CD14-positive monocyte (primary cell): ENCODE data around the gene CA5B. TPM values are rescaled to one million over a fixed set of nuclear protein-coding genes. Genes with fewer than 3 reads are reported as not detected.

ENCODE experiments used
- DNase-seq, 3 donors: peaks; one replicate each; pipeline ENCODE4 v3.0.0-alpha.2; 2011 to 2022
- H2AFZ ChIP-seq: 2 replicates; pipeline ENCODE4 v1.6.0; 2012; ENCODE audit warnings: mild to moderate bottlenecking, low read depth, low read length, inconsistent platforms; ENCODE audit not compliant: insufficient read depth, poor library complexity, severe bottlenecking
- H3K27ac ChIP-seq, 2 donors: 1 replicate in 1 of 2; 2 replicates in 1 of 2; pipeline ENCODE4 v1.5.1; 2012 to 2013; ENCODE audit warnings: low read length in 2 of 2, control low read depth in 1 of 2, inconsistent platforms in 1 of 2, low read depth in 1 of 2, mild to moderate bottlenecking in 1 of 2
- H3K27me3 ChIP-seq, 2 donors: one replicate each; pipeline versions ENCODE4 v1.6.0 to v1.6.1; 2011 to 2013; ENCODE audit warnings: low read length in 2 of 2; ENCODE audit not compliant: control insufficient read depth in 2 of 2, insufficient read depth in 2 of 2
- H3K36me3 ChIP-seq, 2 donors: replicated peaks in 1 of 2; 1 replicate in 1 of 2; 2 replicates in 1 of 2; pipeline versions ENCODE4 v1.5.1 to v1.6.1; 2012 to 2013; ENCODE audit warnings: low read length in 2 of 2, control low read depth in 1 of 2, inconsistent platforms in 1 of 2, mild to moderate bottlenecking in 1 of 2; ENCODE audit not compliant: insufficient read depth in 2 of 2, control insufficient read depth in 1 of 2
- H3K4me1 ChIP-seq, 2 donors: 1 replicate in 1 of 2; 2 replicates in 1 of 2; pipeline versions ENCODE4 v1.5.1 to v1.6.1; 2012 to 2013; ENCODE audit warnings: low read length in 2 of 2, control low read depth in 1 of 2, inconsistent platforms in 1 of 2, mild to moderate bottlenecking in 1 of 2, moderate library complexity in 1 of 2; ENCODE audit not compliant: insufficient read depth in 2 of 2, control insufficient read depth in 1 of 2
- H3K4me2 ChIP-seq: replicated peaks from 2 replicates; pipeline ENCODE3; 2012; ENCODE audit warnings: low read length, moderate library complexity, mild to moderate bottlenecking; ENCODE audit not compliant: poor library complexity, severe bottlenecking; ENCODE audit errors: extremely low read depth
- H3K4me3 ChIP-seq, 3 experiments: fragments of 200-600 bp in 1 of 3; sonication (generic) in 1 of 3; replicated peaks in 1 of 3; 1 replicate in 2 of 3; 2 replicates in 1 of 3; pipeline ENCODE4 v1.5.1; 2011 to 2013; ENCODE audit warnings: low read length in 3 of 3, mild to moderate bottlenecking in 3 of 3, control low read depth in 2 of 3, low read depth in 2 of 3, inconsistent platforms in 1 of 3, moderate library complexity in 1 of 3
- H3K79me2 ChIP-seq: 2 replicates; pipeline ENCODE4 v1.6.0; 2012; ENCODE audit warnings: mild to moderate bottlenecking, control low read depth, inconsistent platforms, low read length, moderate library complexity; ENCODE audit not compliant: insufficient read depth
- H3K9ac ChIP-seq: 2 replicates; pipeline ENCODE4 v1.6.0; 2017; ENCODE audit warnings: low read length, mild to moderate bottlenecking; ENCODE audit not compliant: insufficient read depth, poor library complexity, severe bottlenecking
- H3K9me3 ChIP-seq, 2 donors: replicated peaks in 1 of 2; 1 replicate in 1 of 2; 2 replicates in 1 of 2; pipeline versions ENCODE4 v1.5.1 to v1.6.1; 2012 to 2013; ENCODE audit warnings: low read length in 2 of 2, control low read depth in 1 of 2; ENCODE audit not compliant: control insufficient read depth in 1 of 2, insufficient read depth in 1 of 2
- H4K20me1 ChIP-seq: 2 replicates; pipeline ENCODE4 v1.6.0; 2012; ENCODE audit warnings: mild to moderate bottlenecking, low read length, control low read depth, moderate library complexity; ENCODE audit not compliant: insufficient read depth
- H3K27ac Mint-ChIP-seq, 7 donors: one replicate each; pipeline ENCODE4 v1.8.0; 2020; ENCODE audit warnings: mild to moderate bottlenecking in 7 of 7, mixed read lengths in 7 of 7, moderate library complexity in 6 of 7, inconsistent platforms in 2 of 7
- H3K27me3 Mint-ChIP-seq, 3 donors: one replicate each; pipeline ENCODE4 v1.8.0; 2021 to 2022; ENCODE audit warnings: low read depth in 3 of 3, mild to moderate bottlenecking in 3 of 3, mixed read lengths in 3 of 3, moderate library complexity in 3 of 3, inconsistent platforms in 1 of 3
- H3K36me3 Mint-ChIP-seq, 2 donors: one replicate each; pipeline ENCODE4 v1.8.0; 2020; ENCODE audit warnings: mixed read lengths in 2 of 2, inconsistent platforms in 1 of 2, mild to moderate bottlenecking in 1 of 2
- H3K4me1 Mint-ChIP-seq: one replicate; pipeline ENCODE4 v1.8.0; 2020; ENCODE audit warnings: mild to moderate bottlenecking, mixed read lengths
- H3K4me3 Mint-ChIP-seq, 2 donors: one replicate each; pipeline ENCODE4 v1.8.0; 2020; ENCODE audit warnings: mild to moderate bottlenecking in 2 of 2, mixed read lengths in 2 of 2, moderate library complexity in 1 of 2
- H3K9me3 Mint-ChIP-seq, 7 donors: one replicate each; pipeline ENCODE4 v1.8.0; 2020 to 2022; ENCODE audit warnings: mixed read lengths in 7 of 7, mild to moderate bottlenecking in 6 of 7, moderate library complexity in 6 of 7, inconsistent platforms in 2 of 7
- CTCF ChIP-seq: fragments of 200-600 bp; IDR thresholded peaks from one replicate; pipeline ENCODE4 v1.8.0; 2022; ENCODE audit warnings: antibody characterized with exemption, mild to moderate bottlenecking
- whole genome bisulfite sequencing: methylation state at CpG from one replicate; pipeline ENCODE4 v1.1.5; 2013; ENCODE audit warnings: missing lambda C conversion rate; ENCODE audit not compliant: insufficient coverage; 5-methylcytosine and 5-hydroxymethylcytosine counted together
- intact Hi-C, 2 donors: fragments of 100-400 bp; cut with micrococcal nuclease; formaldehyde crosslinking; loops; one replicate each; pipeline versions ENCODE4 v1.15.0 to v1.15.1; 2023
- polyA plus RNA-seq, 3 donors: library from polyadenylated mRNA; depleted of rRNA in 1 of 3; unstranded in 2 of 3; stranded (reverse) in 1 of 3; fragments of 300-500 nt in 2 of 3; fragments of >200 nt in 1 of 3; fragmentation: Illumina TruSeq in 2 of 3; gene quantifications; 1 replicate in 2 of 3; 2 replicates in 1 of 3; pipeline ENCODE4 v1.2.3, GENCODE V29; 2012 to 2021

The CA5B gene
- polyA plus RNA-seq, 3 donors, result 6.2 to 24.4 (median 21.4) TPM

GRCh38 chrX:15749642-15750610, 11.9 kb downstream of the CA5B start:
- intact Hi-C loops, result no loop called here
- peaks cover 6 to 67% of the 10 kb centered on the region in 2 donors for H3K36me3 Mint-ChIP-seq
- peak overlapping the region; percentile 74 to 77 for H3K27ac ChIP-seq
- H3K4me1 ChIP-seq, result peaks cover 39 to 53% of the 10 kb centered on the region in 2 donors
- H3K36me3 ChIP-seq, result peaks cover 0 to 13% of the 10 kb centered on the region in 2 donors
- H3K4me1 Mint-ChIP-seq, result peaks cover 42% of the 10 kb centered on the region
- no peaks in the 10 kb centered on the region for H4K20me1 ChIP-seq
- H3K27me3 ChIP-seq, result peaks cover 0 to 2% of the 10 kb centered on the region in 2 donors
- peaks cover 0 to 12% (median 0%) of the 10 kb centered on the region in 3 donors for H3K27me3 Mint-ChIP-seq
- peak overlapping the region; percentile 65 to 69 for H3K4me3 Mint-ChIP-seq
- WGBS, result no CpG with 5 or more reads among the region's 7 CpGs
- H3K4me3 ChIP-seq, result peak overlapping the region in 2 of 3 experiments; percentile 16 to 35
- H3K27ac Mint-ChIP-seq, result peak overlapping the region; percentile 92 to 98 (median 94)
- H3K9me3 ChIP-seq, result no peaks in the 10 kb centered on the region
- peaks cover 0 to 2% (median 0%) of the 10 kb centered on the region in 7 donors for H3K9me3 Mint-ChIP-seq
- TF ChIP-seq CTCF, result no peak
- H3K4me2 ChIP-seq, result peak overlapping the region; percentile 64
- peak overlapping the region; percentile 58 for H2AFZ ChIP-seq
- DNase-seq, result peak; percentile 48 to 58 (median 56)
- peak overlapping the region; percentile 33 for H3K9ac ChIP-seq
- H3K79me2 ChIP-seq, result peaks cover 35% of the 10 kb centered on the region

- no peak for DNase-seq
- Histone ChIP-seq H3K27me3 (peaks cover 0 to 2% of the 10 kb centered on the region in 2 donors), H3K27ac (peak overlapping the region; percentile 74 to 77), H4K20me1 (no peaks in the 10 kb centered on the region), H3K9ac (peak overlapping the region; percentile 33), H3K4me3 (peak overlapping the region; percentile 21 to 35 (median 22)), H3K4me2 (peak overlapping the region; percentile 64), H3K36me3 (peaks cover 0 to 18% of the 10 kb centered on the region in 2 donors), H3K4me1 (peaks cover 36 to 46% of the 10 kb centered on the region in 2 donors), H3K79me2 (peaks cover 39% of the 10 kb centered on the region), H2AFZ (no peak overlapping the region), H3K9me3 (no peaks in the 10 kb centered on the region)
- Mint-ChIP-seq H3K9me3 (peaks cover 0 to 2% (median 0%) of the 10 kb centered on the region in 7 donors), H3K27ac (peak overlapping the region; percentile 92 to 98 (median 94)), H3K4me3 (peak overlapping the region; percentile 0 to 69), H3K4me1 (peaks cover 36% of the 10 kb centered on the region), H3K36me3 (peaks cover 6 to 67% of the 10 kb centered on the region in 2 donors), H3K27me3 (peaks cover 0 to 12% (median 0%) of the 10 kb centered on the region in 3 donors)
- intact Hi-C loops, result no loop called here
- WGBS, result no CpG with 5 or more reads among the region's 5 CpGs
- TF ChIP-seq CTCF, result no peak
These were observed 12.6 kb downstream of the CA5B start for GRCh38 chrX:15750611-15751154.
